Endometrial microvascular endothelial cells (primary cell): ENCODE results near the gene LPAR1. TPM values are rescaled to one million over a fixed set of nuclear protein-coding genes. Genes with fewer than 3 reads are reported as not detected.

Source experiments
- in situ Hi-C: cut with HindIII; loops from 2 replicates; pipeline ENCODE4 v1.10.0; 2017; ENCODE audit warnings: low sequenced_read_pairs, low pct_unique_long_range_greater_than_20kb; ENCODE audit errors: inconsistent ontology term
- total RNA-seq: library from RNA; depleted of rRNA; stranded (reverse); fragments of >200 nt; gene quantifications from one replicate; pipeline ENCODE4 v1.2.3, GENCODE V29; 2015; ENCODE audit errors: inconsistent ontology term

Gene LPAR1
- total RNA-seq, 1 donor from 2014 or later = 0.09 TPM

- in situ Hi-C loops = no loop called here
Observed at GRCh38 chr9:110975969-110976368, 62.3 kb downstream of the LPAR1 start.

DNA sequence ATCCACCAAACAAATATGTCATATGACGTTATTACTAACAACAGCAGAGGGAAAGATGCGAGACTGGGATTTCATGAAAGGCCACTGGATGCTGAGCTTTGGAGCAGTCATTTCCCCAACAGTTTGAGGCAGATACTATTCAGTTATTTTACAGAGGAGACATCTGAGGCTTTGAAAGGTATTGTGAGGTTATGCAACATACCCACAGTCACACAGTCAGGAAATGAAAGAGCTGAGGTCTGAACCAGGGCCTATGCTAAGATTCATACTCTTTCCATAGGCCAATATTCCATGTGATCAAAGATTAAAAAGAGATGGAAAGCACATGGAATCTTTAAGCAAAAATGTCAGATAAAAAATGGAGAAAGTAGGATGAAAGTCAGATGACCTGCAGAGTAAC, 63.0 kb downstream of the LPAR1 start:
- in situ Hi-C loops = no loop called here

GRCh38 chr9:110971705-110972104, 66.6 kb downstream of the LPAR1 start:
- in situ Hi-C loops = no loop called here

DNA sequence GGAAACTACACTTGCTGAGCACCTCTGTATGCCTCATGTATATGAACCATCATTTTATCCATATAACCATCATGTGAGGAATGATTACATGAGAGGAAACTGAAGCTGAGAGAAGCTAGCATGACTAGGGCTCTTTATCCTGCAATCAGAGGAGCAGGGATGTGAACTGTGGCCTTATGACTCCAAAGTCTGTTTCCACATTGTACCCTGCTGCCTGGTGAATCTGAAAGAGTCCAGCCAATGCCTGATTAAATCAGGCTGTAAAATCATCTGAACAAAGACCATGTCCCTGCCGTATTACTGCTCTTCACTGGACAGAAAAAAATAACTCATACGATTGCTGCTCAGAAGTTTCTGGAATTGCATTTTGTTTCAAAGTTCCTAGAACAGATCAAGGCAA, 67.0 kb downstream of the LPAR1 start:
- in situ Hi-C loops = no loop called here

DNA sequence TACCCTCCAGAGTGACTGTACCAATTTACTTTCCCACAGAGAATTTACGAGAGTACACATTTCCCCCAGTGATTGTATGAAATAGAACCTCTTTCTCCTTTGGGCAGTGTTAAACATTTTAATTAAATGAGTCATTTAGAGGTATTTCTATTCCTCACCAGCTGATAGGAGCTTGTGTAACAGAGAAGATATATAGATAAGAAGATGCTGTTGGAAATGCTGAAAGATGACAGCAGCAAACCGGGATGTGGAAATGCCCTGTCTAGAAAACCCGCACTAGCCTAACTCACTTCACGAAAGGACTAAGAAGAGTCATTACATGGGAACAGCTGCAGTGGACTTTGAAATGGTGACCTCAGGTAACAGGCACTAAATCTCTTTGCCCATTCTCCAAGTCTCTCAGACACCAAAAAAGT, 68.3 kb downstream of the LPAR1 start:
- in situ Hi-C loops = no loop called here

- in situ Hi-C loops = no loop called here
Observed at GRCh38 chr9:110968096-110968495, 70.2 kb downstream of the LPAR1 start.

DNA sequence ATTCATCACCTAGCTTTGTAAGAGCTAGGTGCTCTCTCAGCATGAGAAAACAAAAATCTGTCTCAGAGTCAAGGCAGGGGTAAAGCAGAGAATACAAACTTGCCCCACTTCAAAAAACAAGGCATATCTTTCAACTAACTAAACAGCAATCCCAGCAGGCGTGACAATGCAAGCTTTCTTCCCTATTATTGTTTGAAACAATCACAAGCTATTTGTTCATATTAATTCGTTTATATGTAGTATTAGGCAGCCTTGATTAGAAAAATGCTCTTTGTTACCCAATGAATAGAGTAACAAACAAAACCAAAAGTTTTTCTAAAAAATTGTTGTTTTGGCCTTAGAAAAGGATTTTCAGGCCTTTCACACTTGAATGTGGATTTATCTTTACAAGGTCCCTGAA, 71.1 kb downstream of the LPAR1 start:
- in situ Hi-C loops = no loop called here

GRCh38 chr9:110960288-110960687, 78.0 kb downstream of the LPAR1 start:
- in situ Hi-C loops = no loop called here

GRCh38 chr9:110958847-110959246, 79.4 kb downstream of the LPAR1 start:
- in situ Hi-C loops = no loop called here

DNA sequence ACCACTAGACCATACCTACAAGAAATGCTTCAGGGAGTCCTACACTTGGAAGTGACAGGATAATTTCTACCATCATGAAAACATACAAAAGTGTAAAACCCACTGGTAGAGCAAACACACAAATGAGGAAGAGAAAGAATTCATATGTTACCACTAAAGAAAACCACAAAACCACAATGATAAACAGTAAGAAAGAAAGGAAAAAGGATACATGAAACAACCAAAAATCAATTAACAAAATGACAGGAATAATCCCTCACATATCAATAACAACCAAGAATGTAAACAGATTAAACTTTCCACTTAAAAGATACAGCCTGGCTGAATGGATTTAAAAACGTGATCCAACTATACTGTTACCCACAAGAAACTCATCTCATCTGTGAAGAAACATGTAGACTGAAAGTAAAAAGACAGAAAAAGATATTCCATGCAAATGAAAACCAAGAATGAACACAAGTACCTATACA, 83.4 kb downstream of the LPAR1 start:
- in situ Hi-C loops = no loop called here

- in situ Hi-C loops = no loop called here
Observed at GRCh38 chr9:110952540-110952859, 85.8 kb downstream of the LPAR1 start.

- in situ Hi-C loops = no loop called here
Observed at GRCh38 chr9:110951805-110952539, 86.3 kb downstream of the LPAR1 start.

- in situ Hi-C loops = no loop called here
Observed at GRCh38 chr9:110950041-110950645, 88.1 kb downstream of the LPAR1 start.

DNA sequence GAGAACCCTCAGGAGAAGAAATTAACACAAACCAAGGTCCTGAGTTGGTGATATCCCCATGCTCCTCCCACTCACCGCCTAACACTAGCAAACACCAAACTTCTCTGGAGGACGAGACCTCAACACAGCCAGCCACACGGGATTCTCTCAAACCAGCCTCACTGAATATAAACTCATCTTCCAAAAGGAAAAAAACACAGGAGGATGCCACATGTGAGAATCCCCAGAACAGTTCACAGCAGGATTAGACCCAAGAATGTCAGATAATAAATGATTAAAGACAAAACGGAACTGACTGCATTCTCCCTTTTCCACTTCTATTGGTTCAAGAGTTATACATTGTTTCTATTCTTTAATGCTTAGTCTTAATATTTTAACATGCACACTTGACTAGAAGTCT, 89.2 kb downstream of the LPAR1 start:
- in situ Hi-C loops = no loop called here

DNA sequence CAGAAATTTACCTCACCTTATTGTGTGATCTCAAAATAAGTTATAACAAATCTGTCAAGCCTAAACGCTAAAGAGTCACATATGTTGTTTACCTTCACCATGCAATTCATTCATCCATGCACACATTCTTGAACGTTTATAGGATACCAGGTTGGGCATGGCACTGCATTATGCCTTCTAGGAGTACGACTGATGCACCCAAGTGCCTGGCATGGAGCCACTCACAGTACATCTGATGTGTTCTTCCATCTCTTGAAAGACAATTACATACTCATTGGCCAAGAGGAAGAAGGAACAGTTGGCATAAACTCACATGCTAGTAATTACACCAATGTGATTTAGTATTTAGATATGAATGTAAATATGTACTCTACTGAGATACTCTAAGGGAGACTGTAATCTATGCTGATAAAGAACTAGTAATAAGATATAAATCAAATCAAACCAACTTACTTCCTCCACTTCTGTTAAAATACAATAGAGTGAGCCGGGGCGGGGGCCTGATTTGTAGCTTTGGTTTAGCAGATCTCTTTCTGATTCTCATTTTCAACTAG, 90.7 kb downstream of the LPAR1 start:
- in situ Hi-C loops = no loop called here

DNA sequence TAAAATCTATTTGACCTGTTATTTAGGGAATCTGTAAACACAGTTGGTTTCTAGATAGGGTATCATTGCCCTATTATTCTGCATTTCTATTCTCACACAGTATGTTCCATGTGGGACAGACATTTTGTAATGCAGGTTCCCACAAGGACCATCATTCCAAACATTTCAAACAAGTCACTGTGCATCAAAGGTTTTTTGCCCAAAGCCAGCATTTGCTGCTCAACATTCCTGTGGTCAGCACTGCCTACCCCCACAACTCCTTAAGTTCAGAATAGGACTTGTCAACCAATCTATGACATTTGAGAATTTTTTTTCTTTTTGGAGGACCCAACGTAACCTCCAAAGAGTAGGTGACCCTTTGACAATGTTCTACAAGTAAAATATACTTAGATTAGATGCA, 95.7 kb downstream of the LPAR1 start:
- in situ Hi-C loops = no loop called here

GRCh38 chr9:110940951-110941557, 97.2 kb downstream of the LPAR1 start:
- in situ Hi-C loops = no loop called here

DNA sequence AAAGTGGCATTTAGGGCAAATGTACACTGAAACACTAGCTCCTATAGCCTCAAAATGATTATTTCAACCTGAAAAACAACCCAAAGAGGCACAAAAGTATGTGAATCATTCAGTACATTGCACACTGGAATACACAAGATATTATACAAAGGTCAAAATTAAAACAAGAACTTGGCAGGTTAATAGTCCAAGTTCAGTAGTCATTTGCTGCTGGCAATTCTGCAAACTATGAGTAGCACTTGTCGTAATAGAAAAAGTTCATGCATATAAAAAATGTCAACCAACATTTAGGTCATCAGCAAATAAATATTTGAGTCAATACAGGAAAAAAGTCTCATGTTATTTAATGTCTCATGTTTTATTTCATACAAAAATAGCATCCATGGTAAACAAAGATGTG, 98.7 kb downstream of the LPAR1 start:
- in situ Hi-C loops = no loop called here

DNA sequence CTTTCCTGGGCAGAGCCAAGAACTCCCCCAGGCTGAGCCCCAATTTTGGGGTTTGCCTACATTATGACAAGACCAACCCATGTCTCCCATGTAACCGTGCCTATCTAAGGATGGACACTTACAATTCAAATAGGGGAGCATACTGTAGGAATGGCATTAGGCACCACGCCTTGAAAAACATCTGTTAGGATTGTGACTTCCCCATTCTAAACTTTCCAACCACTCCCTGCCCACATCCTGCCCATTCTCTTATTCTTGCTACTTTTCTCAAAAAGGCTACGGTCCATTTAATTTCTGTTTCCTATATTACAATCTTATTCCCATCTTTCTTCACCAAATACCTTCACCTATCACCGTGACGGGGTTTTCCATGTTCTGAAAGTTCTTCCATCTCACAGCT, 99.2 kb downstream of the LPAR1 start:
- in situ Hi-C loops = no loop called here

DNA sequence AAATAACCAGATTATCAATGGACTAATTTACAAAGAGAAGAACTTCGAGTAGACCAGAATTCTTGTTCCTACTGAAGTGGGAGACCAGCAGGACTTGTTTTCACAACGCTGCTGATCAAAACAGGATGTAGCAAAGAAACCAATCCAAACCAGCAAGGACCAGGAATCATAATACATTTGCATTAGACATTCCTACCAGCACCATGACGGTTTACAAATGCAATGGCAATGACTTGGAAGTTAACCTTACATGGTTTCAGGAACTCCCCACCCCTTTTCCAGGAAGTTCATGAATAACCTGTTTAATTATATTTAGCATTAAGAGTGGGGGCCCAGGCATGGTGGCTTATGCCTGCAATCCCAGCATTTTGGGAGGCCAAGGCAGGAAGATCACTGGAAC, 100.0 kb downstream of the LPAR1 start:
- in situ Hi-C loops = no loop called here
